H4 (cell line): ENCODE measurements around the gene CCNI. TPM values are rescaled to one million over a fixed set of nuclear protein-coding genes. Genes with fewer than 3 reads are reported as not detected.
A peak's percentile ranks its signal among the peaks of the same experiment; 100 is the strongest.
"Not testable (repeated sequence)": the region's sequence is repeated elsewhere in the genome, so short reads cannot be mapped to it uniquely, and the experiment has no call there.

Experiments
- DNase-seq: peaks from one replicate; pipeline ENCODE4 v3.0.0-alpha.2; 2015; ENCODE audit warnings: low spot score
- total RNA-seq: library from RNA; depleted of rRNA; stranded (reverse); fragments of >200 nt; shearing (Covaris generic); gene quantifications from 2 replicates; pipeline ENCODE4 v1.2.3, GENCODE V29; 2014

Gene CCNI
- total RNA-seq, 1 experiment from 2014 or later: 133 TPM

DNA sequence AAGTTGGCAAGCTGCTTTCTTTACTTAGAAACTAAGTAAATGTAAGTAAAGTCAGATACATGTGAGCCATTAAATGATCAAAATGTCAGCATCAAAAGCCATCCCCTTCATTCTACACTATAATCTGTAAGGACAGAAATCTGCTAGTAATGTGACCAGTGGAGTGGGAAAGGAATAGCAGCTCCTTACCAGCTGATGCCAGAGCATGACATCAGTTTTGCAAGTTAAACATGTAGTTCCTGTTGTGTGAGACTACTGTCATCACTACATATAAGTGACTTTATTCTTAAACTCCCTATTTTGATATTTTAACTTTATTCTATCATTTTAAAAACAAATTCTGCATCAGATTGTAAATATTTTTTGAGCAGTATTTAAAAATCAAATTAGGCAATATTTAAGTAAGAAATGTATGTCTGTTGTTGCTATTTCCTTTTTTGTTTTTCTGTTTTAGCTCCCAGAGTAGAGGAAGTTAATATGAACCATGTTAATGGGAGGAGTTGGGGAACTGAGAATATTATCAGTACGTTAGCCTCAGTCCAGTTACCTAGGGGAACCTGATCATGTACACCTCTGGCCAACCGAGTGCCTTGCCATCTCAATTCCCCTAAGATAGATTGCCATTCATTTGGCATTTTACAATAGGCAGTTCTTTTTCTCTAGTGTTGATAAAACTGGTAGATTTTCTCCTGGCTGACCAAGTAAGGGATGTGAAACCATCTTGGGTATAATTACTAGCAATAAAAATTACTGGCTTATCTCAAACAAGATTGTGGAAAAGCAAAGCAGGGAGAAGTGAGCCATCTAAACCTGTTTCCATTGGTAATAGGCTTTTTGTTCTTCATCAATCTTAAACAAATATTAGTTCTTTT is 34.7 kb downstream of the CCNI start:
- no peak for DNase-seq

GRCh38 chr4:77040270-77040669 is 35.5 kb downstream of the CCNI start:
- DNase-seq: no peak

DNA sequence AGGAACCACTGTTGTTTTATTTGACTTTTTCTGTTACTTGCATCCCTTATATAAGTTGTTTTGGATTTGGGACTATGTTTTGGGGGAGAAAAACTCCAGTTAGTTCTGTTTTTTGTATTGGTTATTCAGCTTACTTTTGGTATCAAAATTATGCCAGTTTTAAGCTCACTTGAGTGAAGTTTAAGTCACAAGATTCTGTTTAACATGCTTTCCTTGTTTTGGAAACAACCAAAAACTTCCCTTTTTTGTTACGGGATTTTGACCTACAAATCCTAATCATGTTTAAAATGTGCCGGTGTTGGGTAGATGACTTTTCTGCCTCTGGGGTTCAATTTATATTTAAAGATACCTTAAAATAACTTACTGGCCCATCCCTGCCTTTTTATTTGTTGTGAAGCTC is 36.0 kb downstream of the CCNI start:
- DNase-seq: no peak

GRCh38 chr4:77037736-77038135 is 38.1 kb downstream of the CCNI start:
- DNase-seq: no peak

- not testable (repeated sequence) for DNase-seq
Measured at GRCh38 chr4:77037168-77037567, 38.6 kb downstream of the CCNI start.

- DNase-seq: no peak
Measured at GRCh38 chr4:77036206-77036605, 39.6 kb downstream of the CCNI start.

GRCh38 chr4:77035153-77035552 is 40.6 kb downstream of the CCNI start:
- no peak for DNase-seq

DNA sequence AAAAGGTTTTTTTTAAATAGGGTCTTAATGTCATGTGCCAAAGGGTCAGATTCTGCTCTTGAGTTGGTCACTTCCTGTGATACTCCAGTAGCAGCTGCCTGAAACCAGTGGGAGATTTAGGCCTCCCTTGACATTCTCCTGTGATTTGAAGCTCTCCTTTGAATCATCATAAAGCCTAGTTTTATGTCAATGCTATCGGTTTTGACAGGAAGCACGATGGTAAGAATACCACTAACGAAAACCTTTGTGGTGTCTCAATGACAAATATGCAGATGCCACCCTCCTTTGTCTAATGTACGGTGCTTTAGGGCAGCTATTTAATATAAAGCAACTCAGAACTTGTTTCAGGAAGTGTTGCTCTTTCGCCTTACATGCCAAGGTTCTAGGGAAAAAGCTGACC is 44.2 kb downstream of the CCNI start:
- DNase-seq: no peak

DNA sequence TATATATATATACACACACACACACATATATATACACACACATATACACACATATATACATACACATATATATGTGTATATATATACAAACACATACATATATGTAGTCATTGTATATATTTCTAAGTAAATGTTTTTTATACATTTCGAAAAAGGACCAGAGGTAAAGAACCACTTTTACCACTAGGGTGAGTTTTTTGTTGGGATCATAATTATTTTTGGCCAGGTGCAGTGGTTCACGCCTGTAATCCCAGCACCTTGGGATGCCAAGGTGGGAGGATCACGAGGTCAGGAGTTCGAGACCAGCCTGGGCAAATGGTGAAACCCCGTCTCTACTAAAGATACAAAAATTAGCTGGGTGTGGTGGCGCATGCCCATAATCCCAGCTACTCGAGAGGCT is 46.0 kb downstream of the CCNI start:
- not testable (repeated sequence) for DNase-seq

GRCh38 chr4:77028246-77028645 is 47.5 kb downstream of the CCNI start:
- DNase-seq: no peak

DNA sequence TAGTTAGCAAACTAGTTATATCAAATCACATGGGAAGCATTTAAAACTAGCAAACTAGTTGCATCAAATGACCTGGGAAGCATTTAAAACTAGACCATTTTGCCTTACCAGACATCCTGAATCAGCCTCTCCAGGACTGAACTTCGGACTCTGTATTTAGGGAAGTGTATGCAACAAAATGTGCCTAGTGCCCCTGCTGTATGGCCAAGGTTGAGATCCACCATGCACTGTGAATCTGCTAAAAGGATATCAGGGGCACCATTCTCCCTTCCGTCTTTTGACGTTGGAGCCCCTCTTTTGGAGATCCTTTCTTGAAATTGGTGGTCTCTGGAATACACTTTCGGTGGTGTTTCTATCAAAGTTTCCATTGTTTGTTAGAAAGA is 49.5 kb downstream of the CCNI start:
- DNase-seq: no peak

GRCh38 chr4:77025643-77026321 is 50.0 kb downstream of the CCNI start:
- DNase-seq: no peak

- DNase-seq: no peak
Measured at GRCh38 chr4:77023920-77024319, 51.9 kb downstream of the CCNI start.

GRCh38 chr4:77022560-77023179 is 53.1 kb downstream of the CCNI start:
- peak; percentile 27 for DNase-seq

DNA sequence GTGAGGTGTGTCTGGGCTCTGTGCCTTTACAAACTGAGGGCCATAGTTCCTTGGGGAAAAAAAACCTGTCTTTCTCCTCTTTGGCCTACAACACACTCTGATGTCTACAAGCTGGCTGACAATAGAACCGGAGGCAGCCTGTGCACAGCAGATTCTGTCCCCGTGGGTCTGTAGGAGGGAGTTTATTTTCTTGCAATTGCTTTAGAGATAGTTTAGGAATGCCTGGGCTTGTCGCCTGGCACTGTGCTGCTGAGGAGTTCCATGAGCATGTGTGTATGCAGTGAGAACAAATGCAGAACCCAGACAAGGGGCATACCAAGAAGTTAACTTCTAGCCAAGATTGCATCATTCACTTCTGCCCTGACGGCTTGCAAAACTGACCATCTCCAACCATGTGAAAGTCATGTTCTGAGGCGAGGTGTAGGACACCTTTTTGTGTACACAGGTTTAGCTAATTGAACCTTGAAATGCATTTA is 54.1 kb downstream of the CCNI start:
- DNase-seq: no peak

GRCh38 chr4:77020017-77020416 is 55.8 kb downstream of the CCNI start:
- DNase-seq: no peak

GRCh38 chr4:77015390-77015789 is 60.4 kb downstream of the CCNI start:
- no peak for DNase-seq

GRCh38 chr4:77014256-77014655 is 61.5 kb downstream of the CCNI start:
- DNase-seq: no peak

GRCh38 chr4:77012726-77013125 is 63.1 kb downstream of the CCNI start:
- DNase-seq: no peak

GRCh38 chr4:77010841-77011354 is 64.9 kb downstream of the CCNI start:
- peak; percentile 37 for DNase-seq

- no peak for DNase-seq
Measured at GRCh38 chr4:77009511-77010115, 66.2 kb downstream of the CCNI start.
